Lower leg skin (tissue), 3 donors: ENCODE measurements around the gene RBX1.

Experiments used
- POLR2A ChIP-seq, 2 donors: fragments of 450-650 bp; IDR thresholded peaks; one replicate each; pipeline ENCODE4 v1.6.1; 2016 to 2017; ENCODE audit warnings: antibody characterized with exemption in 2 of 2, mild to moderate bottlenecking in 1 of 2, moderate library complexity in 1 of 2
- TF ChIP-seq, protein P1 (sequence below), 3 donors: fragments of 450-650 bp; IDR thresholded peaks; one replicate each; pipeline ENCODE4 v1.5.1; 2016; ENCODE audit warnings: antibody characterized with exemption in 3 of 3, mild to moderate bottlenecking in 3 of 3, moderate library complexity in 2 of 3

GRCh38 chr22:41003976-41004375, 52.8 kb downstream of the RBX1 start:
- TF ChIP-seq POLR2A (IDR thresholded peaks at IDR 0.05) = no peak
- TF ChIP-seq, protein P1, sequence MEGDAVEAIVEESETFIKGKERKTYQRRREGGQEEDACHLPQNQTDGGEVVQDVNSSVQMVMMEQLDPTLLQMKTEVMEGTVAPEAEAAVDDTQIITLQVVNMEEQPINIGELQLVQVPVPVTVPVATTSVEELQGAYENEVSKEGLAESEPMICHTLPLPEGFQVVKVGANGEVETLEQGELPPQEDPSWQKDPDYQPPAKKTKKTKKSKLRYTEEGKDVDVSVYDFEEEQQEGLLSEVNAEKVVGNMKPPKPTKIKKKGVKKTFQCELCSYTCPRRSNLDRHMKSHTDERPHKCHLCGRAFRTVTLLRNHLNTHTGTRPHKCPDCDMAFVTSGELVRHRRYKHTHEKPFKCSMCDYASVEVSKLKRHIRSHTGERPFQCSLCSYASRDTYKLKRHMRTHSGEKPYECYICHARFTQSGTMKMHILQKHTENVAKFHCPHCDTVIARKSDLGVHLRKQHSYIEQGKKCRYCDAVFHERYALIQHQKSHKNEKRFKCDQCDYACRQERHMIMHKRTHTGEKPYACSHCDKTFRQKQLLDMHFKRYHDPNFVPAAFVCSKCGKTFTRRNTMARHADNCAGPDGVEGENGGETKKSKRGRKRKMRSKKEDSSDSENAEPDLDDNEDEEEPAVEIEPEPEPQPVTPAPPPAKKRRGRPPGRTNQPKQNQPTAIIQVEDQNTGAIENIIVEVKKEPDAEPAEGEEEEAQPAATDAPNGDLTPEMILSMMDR (IDR thresholded peaks at IDR 0.05) = no peak
